ENCODE data around the gene IGFBP1. TPM values are rescaled to one million over a fixed set of nuclear protein-coding genes. Genes with fewer than 3 reads are reported as not detected.
"Not testable (repeated sequence)": the region's sequence is repeated elsewhere in the genome, so short reads cannot be mapped to it uniquely, and the experiment has no call there.

IGFBP1 gene
- polyA plus RNA-seq, 1 of the 3 experiments (the other 2 are of a cell fraction): not detected

GRCh38 chr7:45852984-45853383 is 35.3 kb upstream of the IGFBP1 start:
- H3K4me1 ChIP-seq (ENCODE audit: control insufficient read depth in 1 of 2, insufficient read depth in 2 of 2, low read depth in 1 of 2, low read length in 1 of 2); H3K27ac ChIP-seq (ENCODE audit: low read depth in 2 of 2, low read length in 1 of 2); H3K36me3 ChIP-seq (replicated peaks in 1 of 2; ENCODE audit: control insufficient read depth in 1 of 2, insufficient read depth in 2 of 2, low read length in 1 of 2); H3K9me2 ChIP-seq; H3K9ac ChIP-seq; H3K4me3 ChIP-seq (ENCODE audit: low read depth in 2 of 2, low read length in 1 of 2); H3K4me2 ChIP-seq; H3F3A ChIP-seq (replicated peaks; ENCODE audit: insufficient read depth); H3K27me3 ChIP-seq (ENCODE audit: insufficient read depth); H4K20me1 ChIP-seq (ENCODE audit: insufficient read depth); DNase-seq; H3K9me3 ChIP-seq; H2AFZ ChIP-seq (ENCODE audit: low read depth); H3K79me2 ChIP-seq (ENCODE audit: insufficient read depth); POLR2A ChIA-PET: not testable (repeated sequence)
- WGBS (ENCODE audit: low lambda C conversion rate): 58% methylated on average over 10 of the region's 10 CpGs
- CTCF ChIA-PET: interaction anchor here (3.6 kb wide), 1 partner anchor 697 kb away, joined by 56 read pairs; the partner anchor contains the start of gene RAMP3

- H2AFZ ChIP-seq (ENCODE audit: low read depth); H3K9ac ChIP-seq; H3K9me3 ChIP-seq; H3F3A ChIP-seq (replicated peaks; ENCODE audit: insufficient read depth); H3K79me2 ChIP-seq (ENCODE audit: insufficient read depth); H3K4me3 ChIP-seq (ENCODE audit: low read depth in 2 of 2, low read length in 1 of 2); H3K4me2 ChIP-seq; POLR2A ChIA-PET; H3K27me3 ChIP-seq (ENCODE audit: insufficient read depth); H3K9me2 ChIP-seq; H4K20me1 ChIP-seq (ENCODE audit: insufficient read depth); DNase-seq; H3K27ac ChIP-seq (ENCODE audit: low read depth in 2 of 2, low read length in 1 of 2); H3K36me3 ChIP-seq (replicated peaks in 1 of 2; ENCODE audit: control insufficient read depth in 1 of 2, insufficient read depth in 2 of 2, low read length in 1 of 2); H3K4me1 ChIP-seq (ENCODE audit: control insufficient read depth in 1 of 2, insufficient read depth in 2 of 2, low read depth in 1 of 2, low read length in 1 of 2): not testable (repeated sequence)
- CTCF ChIA-PET: interaction anchor here (1.3 to 3.6 kb wide), 4 partner anchors 11 to 702 kb away, joined by 10 to 56 read pairs (median 14); partner anchors contain the start of gene RAMP3
- 53% methylated on average over 8 of the region's 8 CpGs for WGBS (ENCODE audit: low lambda C conversion rate)
These were observed 34.8 kb upstream of the IGFBP1 start for GRCh38 chr7:45853491-45853890.

GRCh38 chr7:45855680-45856079 is 32.6 kb upstream of the IGFBP1 start:
- H3K4me3 ChIP-seq (ENCODE audit: low read depth in 2 of 2, low read length in 1 of 2); H3K4me2 ChIP-seq; H2AFZ ChIP-seq (ENCODE audit: low read depth); H3K27ac ChIP-seq (ENCODE audit: low read depth in 2 of 2, low read length in 1 of 2); H3K4me1 ChIP-seq (ENCODE audit: control insufficient read depth in 1 of 2, insufficient read depth in 2 of 2, low read depth in 1 of 2, low read length in 1 of 2); H3K9me2 ChIP-seq; H4K20me1 ChIP-seq (ENCODE audit: insufficient read depth); H3K36me3 ChIP-seq (replicated peaks in 1 of 2; ENCODE audit: control insufficient read depth in 1 of 2, insufficient read depth in 2 of 2, low read length in 1 of 2); POLR2A ChIA-PET; H3K79me2 ChIP-seq (ENCODE audit: insufficient read depth); H3F3A ChIP-seq (replicated peaks; ENCODE audit: insufficient read depth); H3K9ac ChIP-seq; H3K9me3 ChIP-seq; DNase-seq: not testable (repeated sequence)
- CTCF ChIA-PET: interaction anchor here (3.0 to 3.6 kb wide), 2 partner anchors 9 to 699 kb away, joined by 17 to 56 read pairs; partner anchors contain the start of gene RAMP3
- 23% methylated on average over 3 of the region's 3 CpGs for WGBS (ENCODE audit: low lambda C conversion rate)
- H3K27me3 ChIP-seq (ENCODE audit: insufficient read depth): peaks cover 17% of the 10 kb centered on the region; the same call in 1 of the 2 replicates

- H3K79me2 ChIP-seq (ENCODE audit: insufficient read depth); H3K4me1 ChIP-seq (ENCODE audit: control insufficient read depth in 1 of 2, insufficient read depth in 2 of 2, low read depth in 1 of 2, low read length in 1 of 2); H3K36me3 ChIP-seq (replicated peaks in 1 of 2; ENCODE audit: control insufficient read depth in 1 of 2, insufficient read depth in 2 of 2, low read length in 1 of 2); H3K9me2 ChIP-seq; POLR2A ChIA-PET; H3K4me2 ChIP-seq; H4K20me1 ChIP-seq (ENCODE audit: insufficient read depth); H3K4me3 ChIP-seq (ENCODE audit: low read depth in 2 of 2, low read length in 1 of 2); H3F3A ChIP-seq (replicated peaks; ENCODE audit: insufficient read depth); H3K9me3 ChIP-seq; H3K27ac ChIP-seq (ENCODE audit: low read depth in 2 of 2, low read length in 1 of 2); CTCF ChIA-PET; H2AFZ ChIP-seq (ENCODE audit: low read depth); DNase-seq; H3K9ac ChIP-seq: not testable (repeated sequence)
- peaks cover 24% of the 10 kb centered on the region; the same call in 1 of the 2 replicates for H3K27me3 ChIP-seq (ENCODE audit: insufficient read depth)
- WGBS (ENCODE audit: low lambda C conversion rate): 78% methylated on average over 4 of the region's 4 CpGs
These were observed 31.4 kb upstream of the IGFBP1 start for GRCh38 chr7:45856888-45857287.
